Esophagus muscularis mucosa (tissue), 4 donors: ENCODE results near the gene RBM12. TPM values are rescaled to one million over a fixed set of nuclear protein-coding genes. Genes with fewer than 3 reads are reported as not detected.

Experiments used
- DNase-seq: peaks from one replicate; pipeline ENCODE4 v3.0.0-alpha.2; 2017; ENCODE audit errors: extremely low spot score
- H3K27ac ChIP-seq, 4 donors: fragments of 200-600 bp; sonication (generic); replicated peaks in 1 of 4; 1 replicate in 3 of 4; 2 replicates in 1 of 4; pipeline ENCODE4 v1.5.1; 2016 to 2019; ENCODE audit warnings: mild to moderate bottlenecking in 1 of 4
- H3K27me3 ChIP-seq, 4 donors: fragments of 200-600 bp; sonication (generic); one replicate each; pipeline versions ENCODE4 v1.5.1 to v1.6.0; 2016 to 2019
- H3K36me3 ChIP-seq, 4 donors: fragments of 200-600 bp; sonication (generic); one replicate each; pipeline ENCODE4 v1.5.1; 2016 to 2019
- H3K4me1 ChIP-seq, 4 donors: fragments of 200-600 bp; sonication (generic); one replicate each; pipeline ENCODE4 v1.5.1; 2016 to 2019
- H3K4me3 ChIP-seq, 4 donors: fragments of 200-600 bp; sonication (generic); 1 replicate in 2 of 4; 2 replicates in 2 of 4; pipeline ENCODE4 v1.5.1; 2016 to 2019; ENCODE audit warnings: mild to moderate bottlenecking in 4 of 4, moderate library complexity in 1 of 4
- H3K9me3 ChIP-seq, 4 donors: fragments of 200-600 bp; sonication (generic); 1 replicate in 3 of 4; 2 replicates in 1 of 4; pipeline ENCODE4 v1.5.1; 2016 to 2019
- CTCF ChIP-seq, 3 experiments: fragments of 200-600 bp in 2 of 3; fragments of 450-650 bp in 1 of 3; sonication (generic) in 2 of 3; IDR thresholded peaks; one replicate each; pipeline ENCODE4 v1.5.1; 2017 to 2019; ENCODE audit warnings: antibody characterized with exemption in 3 of 3, mild to moderate bottlenecking in 2 of 3, moderate library complexity in 1 of 3
- EP300 ChIP-seq: sonication (generic); formaldehyde crosslinking; IDR thresholded peaks from one replicate; pipeline ENCODE4 v1.6.1; 2017; ENCODE audit warnings: antibody characterized with exemption
- POLR2A ChIP-seq: fragments of 450-650 bp; IDR thresholded peaks from one replicate; pipeline ENCODE4 v1.6.1; 2017; ENCODE audit warnings: antibody characterized with exemption, moderate library complexity, mild to moderate bottlenecking, low read depth
- POLR2AphosphoS5 ChIP-seq, 2 donors: sonication (generic); formaldehyde crosslinking; IDR thresholded peaks; one replicate each; pipeline ENCODE4 v1.6.1; 2017; ENCODE audit warnings: antibody characterized with exemption in 2 of 2
- WGBS: methylation state at CpG from one replicate; pipeline ENCODE4 v1.1.5; 2018; 5-methylcytosine and 5-hydroxymethylcytosine counted together
- intact Hi-C: fragments of 100-400 bp; cut with DNase I; formaldehyde crosslinking; loops from one replicate; pipeline ENCODE4 v1.15.1; 2023
- total RNA-seq, 4 donors: library from RNA; depleted of rRNA; stranded (reverse); fragments of >200 nt; gene quantifications; one replicate each; pipeline versions ENCODE4 v1.1.0 to v1.2.1, GENCODE V29; 2016

Gene RBM12
- total RNA-seq, 4 donors from 2014 or later = 21.0 to 30.6 (median 24.0) TPM

- 35% methylated on average over 3 of the region's 3 CpGs for whole genome bisulfite sequencing
- TF ChIP-seq CTCF (IDR thresholded peaks at IDR 0.05) (no peak), POLR2AphosphoS5 (IDR thresholded peaks at IDR 0.05) (no peak), EP300 (no peak), POLR2A (no peak)
- H3K4me1 ChIP-seq = peaks cover 53 to 77% (median 69%) of the 10 kb centered on the region in 4 donors
- intact Hi-C loops = loop anchor here (5.0 kb wide), 1 partner anchor 45 kb away; the partner anchor contains the start of gene SPAG4
- DNase-seq = no peak
- peak overlapping the region in 2 of 4 donors; percentile 33 to 96 for H3K27ac ChIP-seq
- no peaks in the 10 kb centered on the region for H3K9me3 ChIP-seq
- H3K36me3 ChIP-seq = no peaks in the 10 kb centered on the region
- H3K27me3 ChIP-seq = no peaks in the 10 kb centered on the region
- peak overlapping the region; percentile 71 to 88 (median 78) for H3K4me3 ChIP-seq
These were observed 2.8 kb downstream of the RBM12 start for GRCh38 chr20:35661908-35662307.

GRCh38 chr20:35661053-35661452, 3.6 kb downstream of the RBM12 start:
- no peak for DNase-seq
- Histone ChIP-seq H3K9me3 (no peaks in the 10 kb centered on the region), H3K27me3 (no peaks in the 10 kb centered on the region), H3K27ac (peak overlapping the region in 2 of 4 donors; percentile 33 to 96), H3K4me3 (peak overlapping the region in 1 of 4 donors; percentile 88), H3K4me1 (peaks cover 58 to 83% (median 77%) of the 10 kb centered on the region in 4 donors), H3K36me3 (no peaks in the 10 kb centered on the region)
- intact Hi-C loops = loop anchor here (5.0 kb wide), 1 partner anchor 44 kb away; the partner anchor contains the start of gene SPAG4
- TF ChIP-seq CTCF (IDR thresholded peaks at IDR 0.05) (no peak), EP300 (no peak), POLR2A (no peak), POLR2AphosphoS5 (IDR thresholded peaks at IDR 0.05) (no peak)
- WGBS = 91% methylated on average over 2 of the region's 2 CpGs

- Histone ChIP-seq H3K4me1 (peaks cover 58 to 82% (median 80%) of the 10 kb centered on the region in 4 donors), H3K27ac (no peak overlapping the region), H3K9me3 (no peaks in the 10 kb centered on the region), H3K27me3 (no peaks in the 10 kb centered on the region), H3K4me3 (no peak overlapping the region), H3K36me3 (no peaks in the 10 kb centered on the region)
- intact Hi-C loops = loop anchor here (5.0 kb wide), 1 partner anchor 43 kb away; the partner anchor contains the start of gene SPAG4
- no peak for TF ChIP-seq POLR2AphosphoS5 (IDR thresholded peaks at IDR 0.05)
- 93% methylated on average over 10 of the region's 10 CpGs for WGBS
- peak; percentile 66 for DNase-seq
These were observed 4.4 kb downstream of the RBM12 start for GRCh38 chr20:35660122-35660937.

- Histone ChIP-seq H3K27me3 (no peaks in the 10 kb centered on the region), H3K27ac (no peak overlapping the region), H3K36me3 (peaks cover 4 to 30% (median 29%) of the 10 kb centered on the region in 4 donors), H3K9me3 (no peaks in the 10 kb centered on the region), H3K4me3 (no peak overlapping the region), H3K4me1 (peaks cover 52 to 77% (median 71%) of the 10 kb centered on the region in 4 donors)
- WGBS = 28% methylated on average over 1 of the region's 1 CpG
- no peak for TF ChIP-seq EP300
- no peak for TF ChIP-seq POLR2AphosphoS5 (IDR thresholded peaks at IDR 0.05)
- TF ChIP-seq CTCF (IDR thresholded peaks at IDR 0.05) = no peak
- TF ChIP-seq POLR2A = no peak
- intact Hi-C loops = no loop called here
- DNase-seq = no peak
These were observed 7.4 kb downstream of the RBM12 start for GRCh38 chr20:35657271-35657670.

GRCh38 chr20:35654415-35654814, 10.3 kb downstream of the RBM12 start:
- H3K36me3 ChIP-seq = peaks cover 4 to 31% (median 29%) of the 10 kb centered on the region in 4 donors
- no peaks in the 10 kb centered on the region for H3K27me3 ChIP-seq
- H3K4me1 ChIP-seq = peaks cover 36 to 73% (median 70%) of the 10 kb centered on the region in 4 donors
- TF ChIP-seq EP300 (no peak), POLR2AphosphoS5 (IDR thresholded peaks at IDR 0.05) (no peak), CTCF (IDR thresholded peaks at IDR 0.05) (no peak), POLR2A (no peak)
- H3K9me3 ChIP-seq = no peaks in the 10 kb centered on the region
- no peak for DNase-seq
- intact Hi-C loops = no loop called here
- no peak overlapping the region for H3K4me3 ChIP-seq
- 86% methylated on average over 9 of the region's 9 CpGs for WGBS
- no peak overlapping the region for H3K27ac ChIP-seq
